ENCODE data around the gene KCNH2.
A peak's percentile ranks its signal among the peaks of the same experiment; 100 is the strongest.

Gene KCNH2

GRCh38 chr7:150898475-150899011, 79.6 kb downstream of the KCNH2 start:
- DNase-seq, result peak; percentile 60

- no peak for DNase-seq
These were observed 80.3 kb downstream of the KCNH2 start for GRCh38 chr7:150897502-150898474.

- no peak for DNase-seq
These were observed 81.4 kb downstream of the KCNH2 start for GRCh38 chr7:150896562-150897209.

- no peak for DNase-seq
These were observed 82.3 kb downstream of the KCNH2 start for GRCh38 chr7:150895809-150896208.

All from NCI-H2107 (cell line).